HG02610 (cell line): ENCODE data around the gene SPINK2.
A peak's percentile ranks its signal among the peaks of the same experiment; 100 is the strongest.

Source experiments
- ATAC-seq: cut with Tn5 transposase; IDR thresholded peaks from one replicate; pipeline ENCODE4 v1.9.1; 2021; ENCODE audit warnings: mild to moderate bottlenecking, moderate library complexity; ENCODE audit not compliant: unreplicated experiment

Gene SPINK2

GRCh38 chr4:56799824-56800756 lies 21.4 kb downstream of the SPINK2 start:
- ATAC-seq = peak; percentile 68

DNA sequence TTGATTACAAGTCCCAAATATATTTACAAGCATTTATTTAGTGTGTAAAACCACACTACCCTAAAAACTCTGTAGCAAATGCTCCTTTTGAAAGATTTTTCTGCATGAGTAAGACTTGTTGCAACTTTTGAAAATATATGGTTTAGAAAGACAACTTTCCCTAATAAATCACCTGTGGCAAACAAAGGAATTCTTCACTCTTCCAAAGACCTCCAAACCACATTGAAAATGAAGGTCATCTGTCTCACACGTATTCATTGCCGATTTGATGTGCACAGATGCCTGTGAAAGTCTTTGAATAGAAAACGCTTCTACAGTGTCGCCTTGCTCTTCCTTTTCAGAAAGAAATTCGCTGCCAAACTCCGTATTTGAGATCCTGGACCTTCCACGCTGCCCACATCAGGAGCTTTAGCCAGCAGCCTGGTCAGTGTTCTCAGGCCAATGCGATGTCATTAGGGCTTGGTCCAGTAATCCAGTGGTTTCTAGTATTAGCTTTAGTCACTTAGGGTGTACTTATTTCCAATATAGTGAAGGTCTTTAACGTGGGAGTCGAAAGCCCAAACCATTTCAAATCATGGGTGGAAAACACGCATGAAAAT lies 22.2 kb downstream of the SPINK2 start:
- no peak for ATAC-seq

DNA sequence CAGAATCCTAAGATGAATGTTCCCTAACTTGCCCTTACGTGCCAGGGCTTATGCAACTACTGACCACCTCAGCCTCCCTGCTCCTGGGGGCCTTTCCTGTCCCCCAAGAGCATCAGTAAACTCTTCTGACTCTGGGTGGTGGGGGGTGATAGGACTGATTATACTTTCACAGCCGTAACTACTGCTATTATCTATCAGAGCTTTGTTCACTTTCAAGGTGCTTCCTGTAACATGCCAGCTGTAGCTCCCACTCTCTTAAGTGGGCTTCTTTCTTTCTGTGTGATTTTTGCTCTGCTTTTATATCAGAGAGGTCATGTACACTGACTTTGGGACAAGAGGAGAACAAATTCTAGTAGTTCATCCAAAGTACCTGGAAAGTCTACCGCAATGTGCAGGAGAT lies 25.3 kb downstream of the SPINK2 start:
- ATAC-seq = no peak

DNA sequence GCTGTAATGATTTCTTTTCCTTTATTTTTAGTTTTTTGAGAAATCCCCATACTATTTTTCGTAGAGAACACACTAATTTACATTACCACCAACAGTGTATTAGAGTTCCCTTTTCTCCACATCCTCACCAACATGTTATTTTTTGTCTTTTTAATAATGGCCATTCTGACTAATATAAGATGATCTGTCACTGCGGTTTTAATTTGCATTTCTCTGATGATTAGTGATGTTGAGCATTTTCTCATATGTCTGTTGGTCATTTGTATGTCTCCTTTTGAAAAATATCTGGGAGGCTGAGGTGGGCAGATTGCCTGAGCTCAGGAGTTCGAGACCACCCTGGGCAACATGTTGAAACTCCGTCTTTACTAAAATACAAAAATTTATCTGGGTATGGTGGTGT lies 30.2 kb downstream of the SPINK2 start:
- ATAC-seq = peak; percentile 94

DNA sequence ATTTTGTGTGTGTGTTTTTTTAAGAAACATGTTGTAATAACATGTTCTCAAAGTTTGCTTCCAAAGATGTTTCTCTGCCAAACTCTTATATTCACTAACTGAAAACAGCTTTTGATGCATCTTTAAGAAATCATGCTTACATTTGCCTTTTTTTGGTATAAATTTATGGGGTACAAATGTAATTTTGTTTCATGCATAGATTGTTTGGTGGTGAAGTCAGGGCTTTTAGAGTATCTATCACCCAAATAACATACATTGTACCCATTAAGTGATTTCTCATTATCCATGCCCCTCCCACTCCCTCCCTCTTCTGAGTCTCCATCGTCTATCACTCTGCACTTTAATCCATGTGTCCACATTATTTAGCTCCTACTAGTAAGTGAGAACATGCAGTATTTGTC lies 30.8 kb downstream of the SPINK2 start:
- ATAC-seq = no peak

DNA sequence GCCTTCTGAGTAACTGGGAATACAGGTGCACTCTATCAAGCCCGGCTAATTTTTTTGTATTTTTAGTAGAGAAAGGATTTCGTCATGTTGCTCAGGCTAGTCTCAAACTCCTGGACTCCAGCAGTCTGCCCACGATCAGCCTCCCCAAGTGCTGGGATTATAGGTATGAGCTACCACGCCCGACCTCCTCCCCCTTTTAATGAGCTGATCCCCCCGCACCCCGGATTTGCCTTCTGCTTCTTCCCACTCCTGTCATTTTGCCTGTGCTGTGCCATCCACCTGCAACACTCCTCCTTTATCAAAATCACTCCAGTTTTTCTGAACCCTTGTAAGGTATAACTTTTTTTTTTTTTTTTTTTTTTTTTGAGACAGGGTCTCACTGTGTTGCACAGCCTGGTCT lies 33.4 kb downstream of the SPINK2 start:
- no peak for ATAC-seq

DNA sequence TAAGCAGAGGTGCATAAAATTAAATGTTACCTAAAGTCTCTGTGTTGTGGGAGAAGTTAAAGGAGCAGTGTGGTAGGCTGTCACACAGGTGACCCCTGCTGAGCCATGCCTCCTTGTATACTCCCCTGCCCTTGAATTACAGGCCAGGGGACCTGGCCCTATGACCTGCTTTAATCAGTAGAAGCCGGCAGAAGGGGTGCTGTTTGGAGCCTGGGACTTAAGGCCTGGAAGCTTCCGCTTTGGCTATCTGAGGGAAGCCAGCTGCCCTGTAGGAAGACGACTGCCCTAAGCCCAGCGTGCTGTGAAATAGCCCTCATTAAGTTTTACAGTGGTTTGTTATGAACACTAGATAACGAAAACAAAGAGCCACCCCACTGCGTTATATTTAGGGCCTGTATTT lies 34.1 kb downstream of the SPINK2 start:
- ATAC-seq = no peak

DNA sequence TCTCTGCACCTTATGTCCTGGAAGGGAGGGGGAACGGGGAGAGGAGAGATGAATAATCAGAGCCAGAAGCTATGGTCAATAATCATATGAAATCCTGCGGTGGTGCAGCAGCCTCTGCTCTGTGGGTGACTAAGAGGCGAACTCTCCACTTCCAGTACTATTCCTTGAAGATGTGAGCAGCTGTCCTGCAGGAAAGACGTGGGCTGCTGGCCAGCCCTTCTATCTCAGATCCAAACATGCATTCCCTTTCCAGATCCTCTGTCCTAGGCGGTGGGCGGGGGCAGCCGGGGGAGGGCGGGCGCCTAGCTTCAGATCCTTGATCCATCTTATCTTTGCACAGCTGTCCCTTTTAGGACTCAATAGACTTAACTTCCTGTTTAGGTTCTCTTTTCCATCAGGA lies 34.5 kb downstream of the SPINK2 start:
- no peak for ATAC-seq

DNA sequence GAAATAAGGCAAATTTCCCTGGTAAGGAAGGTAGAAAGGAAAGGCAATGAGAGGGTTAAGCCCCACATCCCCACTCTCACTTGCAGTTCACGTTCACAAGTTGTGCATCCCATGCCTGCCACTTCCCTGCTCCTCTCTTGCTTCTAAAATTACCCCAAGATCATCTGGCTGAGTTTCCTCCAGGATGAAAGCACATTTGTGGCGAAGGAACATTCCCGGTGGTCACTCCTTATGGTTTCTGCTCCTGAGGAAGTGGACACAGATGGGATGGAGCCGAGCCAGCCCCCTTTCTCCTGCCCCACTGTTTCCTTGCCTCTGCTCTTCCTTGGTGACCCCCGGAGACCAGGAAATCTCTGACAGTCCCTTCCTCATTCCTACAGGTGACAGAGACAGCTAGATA lies 37.5 kb downstream of the SPINK2 start:
- ATAC-seq = no peak

DNA sequence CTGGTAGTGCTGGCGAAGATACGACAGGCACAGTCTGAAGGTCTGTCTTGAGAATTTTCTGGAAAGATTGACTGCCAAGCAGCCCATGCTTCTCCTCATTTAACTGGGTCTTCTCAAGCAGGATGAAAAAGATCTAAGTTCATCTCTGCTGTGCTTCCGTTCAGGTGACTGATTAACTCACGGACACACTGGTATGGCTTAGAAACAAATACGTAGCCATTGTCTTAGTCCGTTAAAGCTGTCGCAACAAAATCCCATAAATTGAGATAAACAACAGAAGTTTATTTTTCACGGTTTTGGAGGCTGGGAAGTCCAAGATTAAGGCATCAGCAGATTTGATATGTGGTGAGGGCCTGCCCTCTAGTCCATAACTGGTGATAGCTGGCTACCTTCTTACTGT lies 39.5 kb downstream of the SPINK2 start:
- ATAC-seq = no peak

- ATAC-seq = no peak
Observed at GRCh38 chr4:56773346-56773745, 48.2 kb downstream of the SPINK2 start.

GRCh38 chr4:56772134-56772533 lies 49.4 kb downstream of the SPINK2 start:
- ATAC-seq = no peak

GRCh38 chr4:56768763-56769162 lies 52.7 kb downstream of the SPINK2 start:
- ATAC-seq = no peak

GRCh38 chr4:56768316-56768715 lies 53.2 kb downstream of the SPINK2 start:
- no peak for ATAC-seq

GRCh38 chr4:56767567-56767966 lies 53.9 kb downstream of the SPINK2 start:
- ATAC-seq = no peak

GRCh38 chr4:56764775-56765174 lies 56.7 kb downstream of the SPINK2 start:
- ATAC-seq = no peak

DNA sequence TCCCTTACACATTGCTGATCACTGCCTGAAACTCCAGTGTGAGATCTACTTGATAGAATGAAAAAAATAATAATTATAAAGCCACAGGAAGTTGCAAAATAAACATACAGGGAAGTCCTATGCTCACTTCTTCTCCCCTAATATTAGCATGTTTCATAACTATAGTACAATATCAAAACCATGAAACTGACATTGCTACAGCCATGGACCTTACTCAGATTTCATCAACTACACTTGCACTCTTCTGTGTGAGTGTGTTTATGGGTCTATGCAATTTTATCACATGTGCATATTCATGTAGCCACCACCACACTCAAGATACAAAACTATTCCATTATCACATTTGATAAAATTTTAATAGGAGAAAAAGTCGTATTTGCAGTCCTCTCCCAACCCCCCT lies 57.3 kb downstream of the SPINK2 start:
- ATAC-seq = no peak

DNA sequence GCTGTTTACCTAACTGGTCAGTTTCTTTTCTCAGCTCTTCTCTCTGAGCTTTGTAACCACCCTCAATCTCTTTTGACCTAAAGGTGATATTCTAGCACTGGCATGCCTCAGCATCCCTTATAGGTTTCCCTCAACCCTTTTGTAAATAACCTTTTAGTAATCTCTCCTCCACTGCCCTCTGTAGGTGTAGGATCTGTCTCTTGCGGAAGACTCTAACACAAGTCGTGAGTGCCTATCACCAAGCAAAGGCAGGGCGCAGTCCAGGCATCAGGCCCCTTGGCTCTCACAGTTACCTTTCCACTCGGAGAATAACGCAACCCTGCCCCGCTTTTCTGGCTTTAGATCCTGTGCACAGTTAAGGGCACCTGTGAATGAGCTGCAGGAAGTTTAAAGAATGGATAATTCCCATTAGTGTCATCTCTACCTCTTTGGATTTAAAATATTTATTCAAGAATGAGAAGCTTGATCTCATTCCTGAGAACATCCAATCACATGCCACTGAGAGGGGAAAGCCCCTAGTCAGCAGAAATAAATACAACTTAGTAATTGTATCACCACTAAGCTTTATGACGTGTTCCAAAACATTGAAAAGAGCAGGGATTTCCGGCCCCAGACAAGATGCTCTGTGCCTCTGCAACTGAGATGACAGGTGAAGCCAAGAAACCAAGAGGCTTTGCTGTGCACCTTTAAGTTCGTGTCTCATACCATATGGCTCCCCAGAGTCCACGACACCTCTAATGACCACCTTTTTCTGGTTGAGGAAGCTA lies 58.8 kb downstream of the SPINK2 start:
- ATAC-seq = peak; percentile 61

- no peak for ATAC-seq
Observed at GRCh38 chr4:56760183-56760582, 61.3 kb downstream of the SPINK2 start.
